ENCODE measurements around the gene LYVE1. TPM values are rescaled to one million over a fixed set of nuclear protein-coding genes. Genes with fewer than 3 reads are reported as not detected.

The LYVE1 gene
- total RNA-seq, 1 donor from 2014 or later: 140 TPM

GRCh38 chr11:10526974-10527918, 41.2 kb downstream of the LYVE1 start:
- DNase-seq (ENCODE audit: low read depth in 2 of 2): no peak

GRCh38 chr11:10524471-10524870, 44.0 kb downstream of the LYVE1 start:
- peak; percentile 80 to 87 for DNase-seq (ENCODE audit: low read depth in 2 of 2)

- no peak for DNase-seq (ENCODE audit: low read depth in 2 of 2)
Observed at GRCh38 chr11:10522921-10523320, 45.5 kb downstream of the LYVE1 start.

GRCh38 chr11:10522276-10522675, 46.2 kb downstream of the LYVE1 start:
- DNase-seq (ENCODE audit: low read depth in 2 of 2): no peak

GRCh38 chr11:10520562-10520961, 47.9 kb downstream of the LYVE1 start:
- no peak for DNase-seq (ENCODE audit: low read depth in 2 of 2)

- DNase-seq (ENCODE audit: low read depth in 2 of 2): no peak
Observed at GRCh38 chr11:10519630-10520029, 48.8 kb downstream of the LYVE1 start.

GRCh38 chr11:10518891-10519290, 49.6 kb downstream of the LYVE1 start:
- DNase-seq (ENCODE audit: low read depth in 2 of 2): no peak

- DNase-seq (ENCODE audit: low read depth in 2 of 2): no peak
Observed at GRCh38 chr11:10518123-10518522, 50.3 kb downstream of the LYVE1 start.

GRCh38 chr11:10515418-10515817, 53.0 kb downstream of the LYVE1 start:
- DNase-seq (ENCODE audit: low read depth in 2 of 2): no peak

GRCh38 chr11:10514709-10515108, 53.8 kb downstream of the LYVE1 start:
- peak; percentile 16 for DNase-seq (ENCODE audit: low read depth in 2 of 2)

GRCh38 chr11:10514202-10514601, 54.3 kb downstream of the LYVE1 start:
- DNase-seq (ENCODE audit: low read depth in 2 of 2): peak; percentile 30 to 35

- no peak for DNase-seq (ENCODE audit: low read depth in 2 of 2)
Observed at GRCh38 chr11:10511181-10511621, 57.3 kb downstream of the LYVE1 start.

Other genes with a start within 250 kb of the LYVE1 start
- gene AMPD3, start 113.4 kb downstream of the LYVE1 start, total RNA-seq: 1.1 and 6.5 TPM in 2 replicates
- gene RNF141, start 27.5 kb downstream of the LYVE1 start, total RNA-seq: 41.2 and 49.0 TPM in 2 replicates
- gene IRAG1, start 125.1 kb upstream of the LYVE1 start, total RNA-seq: 0.44 and 0.79 TPM in 2 replicates
- 24.6 and 31.3 TPM in 2 replicates for gene CTR9, start 182.6 kb upstream of the LYVE1 start, total RNA-seq
- 647 and 657 TPM in 2 replicates for gene EIF4G2, start 240.3 kb upstream of the LYVE1 start, total RNA-seq